SIG-M5 treated with dmso at 0.1 percent for 504 hours (cell line): ENCODE results near the gene AP1M1.
A peak's percentile ranks its signal among the peaks of the same experiment; 100 is the strongest.

Experiments
- DNase-seq: peaks from one replicate; lab custom pipeline; 2025; ENCODE audit not compliant: unreplicated experiment; lab: John Stamatoyannopoulos, UW

AP1M1 gene

DNA sequence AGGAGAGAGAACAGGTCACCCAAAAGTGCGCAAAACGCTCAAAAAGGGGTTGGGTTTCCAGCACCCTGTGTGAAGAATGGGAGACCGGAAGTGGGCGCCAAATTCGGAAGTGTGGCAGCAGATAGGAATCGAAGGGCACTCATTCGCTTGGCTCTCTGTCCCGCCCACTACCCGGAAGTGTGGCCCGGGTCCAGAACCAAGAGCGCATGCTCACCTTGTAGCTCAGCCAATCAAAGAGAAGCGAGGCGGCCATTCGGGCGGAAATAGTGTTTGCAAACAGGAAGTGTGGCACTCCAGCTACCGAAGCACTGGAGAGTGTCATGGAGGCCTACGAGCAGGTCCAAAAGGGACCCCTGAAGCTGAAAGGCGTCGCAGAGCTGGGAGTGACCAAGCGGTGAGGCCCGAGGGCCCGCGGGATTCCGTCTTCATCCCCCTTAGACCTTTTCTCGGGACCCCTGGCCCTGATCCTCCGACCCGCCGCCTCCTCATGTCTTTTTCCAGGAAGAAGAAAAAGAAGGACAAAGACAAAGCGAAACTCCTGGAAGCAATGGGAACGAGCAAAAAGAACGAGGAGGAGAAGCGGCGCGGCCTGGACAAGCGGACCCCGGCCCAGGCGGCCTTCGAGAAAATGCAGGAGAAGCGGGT, 12.5 kb upstream of the AP1M1 start, which contains the start of gene FAM32A:
Gene FAM32A, plus strand, starts transcription at position 288 of the 645 bp plus-strand sequence. Its CDS starts 33 bp downstream, at position 321.
- peak; percentile 97 for DNase-seq

- DNase-seq: peak; percentile 43
Measured at GRCh38 chr19:16185768-16186123, 12.0 kb upstream of the AP1M1 start.

GRCh38 chr19:16188521-16188920, 9.2 kb upstream of the AP1M1 start:
- DNase-seq: no peak

DNA sequence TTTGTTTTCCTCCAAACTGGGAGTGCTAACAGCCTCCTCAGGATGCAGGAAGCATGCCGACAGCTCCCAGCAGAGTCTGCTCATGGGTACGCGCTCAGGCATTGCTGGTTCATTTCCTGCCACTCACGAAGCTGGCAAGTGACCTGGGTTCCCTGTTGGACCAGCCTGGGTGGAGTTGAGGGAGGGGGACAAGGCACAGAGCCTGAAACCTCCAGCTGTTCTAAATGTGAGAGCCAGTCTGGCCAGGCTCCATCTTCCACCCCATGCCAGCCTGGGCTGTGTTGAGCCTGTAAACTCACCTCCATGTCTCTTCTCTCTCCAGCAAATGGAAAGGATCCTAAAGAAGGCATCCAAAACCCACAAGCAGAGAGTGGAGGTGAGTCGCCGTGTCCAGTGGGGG, 7.5 kb upstream of the AP1M1 start:
- DNase-seq: no peak

DNA sequence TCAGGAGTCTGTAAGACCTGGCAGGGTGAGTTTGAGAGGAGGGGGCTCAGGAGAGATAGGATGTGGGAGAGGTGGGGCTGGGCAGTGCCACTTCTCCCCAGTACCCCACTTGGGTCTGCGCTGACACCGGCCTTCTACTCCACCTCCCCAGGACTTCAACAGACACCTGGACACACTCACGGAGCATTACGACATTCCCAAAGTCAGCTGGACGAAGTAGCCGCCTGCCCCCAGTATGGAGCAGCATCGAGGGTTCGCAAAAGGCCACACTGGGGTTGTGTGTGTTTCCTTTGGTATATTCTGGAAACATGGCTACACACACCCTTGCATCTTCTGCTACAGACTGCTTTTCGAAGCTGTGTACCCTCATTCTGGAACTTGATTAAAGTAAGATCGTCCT, 7.0 kb upstream of the AP1M1 start:
- no peak for DNase-seq

GRCh38 chr19:16191216-16191908, 6.3 kb upstream of the AP1M1 start:
- DNase-seq: no peak

GRCh38 chr19:16193466-16193865, 4.2 kb upstream of the AP1M1 start:
- no peak for DNase-seq

DNA sequence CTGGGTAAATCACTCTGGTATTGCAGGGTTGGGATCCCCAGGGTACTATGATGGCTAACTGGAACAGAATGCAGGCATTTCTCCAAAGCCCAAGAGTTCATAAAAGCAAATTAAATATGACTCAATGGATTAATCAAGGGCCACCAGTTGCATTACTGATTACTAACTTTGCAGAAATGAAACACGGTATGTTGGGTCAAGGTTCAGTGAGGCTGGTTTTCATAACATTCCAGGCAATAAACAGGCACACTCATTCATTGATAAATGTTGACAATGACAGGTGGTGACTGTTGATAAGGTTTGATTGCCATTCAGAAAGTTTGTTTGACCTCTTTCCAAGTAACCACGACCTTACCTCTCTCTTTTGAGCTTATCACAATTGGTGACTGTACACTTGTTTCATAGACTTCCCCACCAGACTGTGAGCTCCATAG, 506 bp upstream of the AP1M1 start:
- DNase-seq: no peak

GRCh38 chr19:16198370-16198651, 600 bp downstream of the AP1M1 start:
- no peak for DNase-seq

- no peak for DNase-seq
Measured at GRCh38 chr19:16199275-16199932, 1.7 kb downstream of the AP1M1 start.

DNA sequence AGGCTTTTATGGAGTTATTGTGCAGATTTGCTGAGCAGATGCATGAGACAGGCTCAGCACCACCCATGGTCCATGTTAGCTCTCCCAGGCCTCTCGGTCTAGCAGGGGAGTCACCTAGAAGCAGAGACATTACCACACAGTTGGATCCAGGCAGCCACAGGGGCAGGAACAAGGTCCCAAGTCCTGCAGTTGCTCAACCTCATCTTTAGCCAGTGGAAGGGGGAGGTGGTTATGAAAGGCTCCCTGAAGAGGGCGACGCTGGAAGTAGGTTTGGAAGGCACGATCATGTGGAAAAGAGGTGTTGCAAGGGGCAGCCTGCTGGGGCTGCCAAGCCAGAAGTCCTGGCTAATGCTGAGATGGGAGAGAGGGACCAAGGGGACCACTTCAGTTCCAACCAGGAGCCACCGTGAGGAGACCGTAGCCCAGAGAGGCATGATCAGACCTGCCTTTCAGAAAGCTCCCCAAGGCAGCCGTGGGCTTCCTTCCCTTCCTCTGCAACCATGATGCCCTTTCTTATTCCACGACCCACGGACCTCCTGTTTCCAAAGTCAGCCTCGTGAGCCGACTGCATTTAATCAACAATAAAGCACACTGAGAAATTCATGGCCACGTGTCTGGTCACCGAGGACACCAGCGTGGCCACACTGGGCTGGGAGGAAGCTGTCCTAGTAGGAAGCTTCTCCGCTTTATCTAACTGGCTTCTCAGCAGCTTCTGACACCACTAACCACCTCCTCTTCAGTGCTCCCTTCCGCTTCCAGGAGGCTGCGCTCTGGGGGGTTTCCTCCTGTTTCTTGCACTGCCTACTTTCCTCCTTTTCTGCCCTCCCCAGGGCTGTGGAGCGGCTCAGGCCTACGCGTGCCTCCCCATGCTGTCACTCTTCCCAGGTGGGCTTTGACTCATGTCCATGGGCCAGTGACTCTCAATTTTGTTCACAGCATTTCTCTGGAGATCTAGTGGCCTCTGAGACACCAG, 2.6 kb downstream of the AP1M1 start:
- peak; percentile 82 for DNase-seq

GRCh38 chr19:16201011-16201391, 3.3 kb downstream of the AP1M1 start:
- no peak for DNase-seq

- DNase-seq: no peak
Measured at GRCh38 chr19:16202320-16203255, 4.9 kb downstream of the AP1M1 start.

GRCh38 chr19:16203256-16204004, 5.7 kb downstream of the AP1M1 start:
- no peak for DNase-seq

GRCh38 chr19:16204005-16204294, 6.2 kb downstream of the AP1M1 start:
- no peak for DNase-seq

- DNase-seq: no peak
Measured at GRCh38 chr19:16205205-16206045, 7.7 kb downstream of the AP1M1 start.

DNA sequence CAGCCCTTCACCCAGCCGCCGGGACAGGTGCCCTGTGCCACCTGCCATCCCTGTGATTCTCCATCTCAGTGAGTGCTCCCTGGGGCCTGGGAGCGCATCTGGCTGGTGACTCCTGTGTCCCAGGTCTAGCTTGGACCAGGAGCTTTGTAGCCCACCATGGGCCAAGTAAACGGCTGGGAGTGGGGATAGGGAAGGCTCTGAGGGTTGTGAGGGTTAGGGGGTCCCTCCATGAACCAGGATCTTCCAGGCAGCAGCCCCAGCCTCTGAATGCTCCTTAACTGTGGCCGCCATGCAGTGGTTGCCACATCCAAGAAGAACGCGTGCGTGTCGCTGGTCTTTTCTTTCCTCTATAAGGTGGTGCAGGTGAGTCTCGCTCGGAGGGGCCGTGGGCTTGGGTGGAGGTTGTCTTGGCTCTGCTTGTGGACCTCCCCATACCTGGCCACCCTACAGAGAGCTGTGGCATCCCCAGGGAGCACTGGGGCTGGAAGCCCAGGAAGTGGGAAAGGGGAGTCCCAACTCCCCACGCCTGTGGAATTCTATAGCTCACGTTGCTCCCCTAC, 8.4 kb downstream of the AP1M1 start:
- no peak for DNase-seq

GRCh38 chr19:16206637-16207036, 8.9 kb downstream of the AP1M1 start:
- DNase-seq: no peak

DNA sequence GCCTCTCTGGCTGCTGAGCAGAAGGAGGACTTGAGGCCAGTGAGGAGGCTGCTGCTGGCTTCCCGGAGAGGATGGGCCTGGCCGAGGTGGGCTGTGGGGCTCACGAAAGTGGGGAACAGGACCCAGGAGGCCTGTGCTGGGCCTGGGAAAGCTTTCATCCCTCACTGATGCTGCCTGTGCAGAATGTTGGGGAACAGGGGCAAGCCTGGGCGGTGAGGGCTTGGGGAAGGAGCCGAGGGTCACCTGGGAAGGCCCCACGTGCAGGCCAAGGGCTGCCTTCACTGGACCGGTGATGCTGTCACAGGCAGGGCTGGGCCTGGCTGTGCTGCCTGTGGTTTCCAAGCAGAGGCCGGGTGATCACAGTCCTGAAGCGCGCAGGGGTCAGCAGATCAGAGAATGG, 9.4 kb downstream of the AP1M1 start:
- no peak for DNase-seq
